Airway epithelial cell (primary cell): ENCODE data around the gene JOSD1. TPM values are rescaled to one million over a fixed set of nuclear protein-coding genes. Genes with fewer than 3 reads are reported as not detected.

Source experiments
- total RNA-seq: library from RNA; depleted of rRNA; stranded (reverse); fragments of >200 nt; gene quantifications from 2 replicates; pipeline ENCODE4 v1.2.3, GENCODE V29; 2015

Gene JOSD1
- total RNA-seq, result 39.9 and 62.0 TPM in 2 replicates

GRCh38 chr22:38700789-38701628 lies at the start of gene JOSD1:
TSS of gene JOSD1 (minus strand) at chr22:38700943. CDS start at chr22:38699987, 956 bp downstream.

GRCh38 chr22:38705235-38706100 lies 4.7 kb upstream of the JOSD1 start, which contains the start of gene GTPBP1:
TSS of gene GTPBP1 (plus strand) at chr22:38705944. CDS start at chr22:38705956, 12 bp downstream.

GRCh38 chr22:38681582-38682335 lies 19.0 kb downstream of the JOSD1 start, which contains the start of gene TOMM22:
TSS of gene TOMM22 (plus strand) at chr22:38681957. CDS start at chr22:38681979, 22 bp downstream.

GRCh38 chr22:38656256-38657044 lies 44.3 kb downstream of the JOSD1 start, which contains the start of the genes CBY1 and FAM227A:
TSS of gene CBY1 (plus strand) at chr22:38656638. CDS start at chr22:38668055, 11,417 bp downstream.
TSS of gene FAM227A (minus strand) at chr22:38656392. CDS start at chr22:38650168, 6,224 bp downstream.

Other genes with a start within 250 kb of the JOSD1 start
- not detected in 2 replicates for gene KCNJ4, start 245.7 kb downstream of the JOSD1 start, total RNA-seq
- 5.8 and 16.4 TPM in 2 replicates for gene KDELR3, start 232.8 kb downstream of the JOSD1 start, total RNA-seq
- 122 and 230 TPM in 2 replicates for gene DDX17, start 194.6 kb downstream of the JOSD1 start, total RNA-seq
- gene DMC1, start 130.8 kb downstream of the JOSD1 start, total RNA-seq, result 1.6 and 24.8 TPM in 2 replicates
- 0.98 and 2.6 TPM in 2 replicates for gene FAM227A, start 44.6 kb downstream of the JOSD1 start, total RNA-seq
- gene CBY1, start 44.3 kb downstream of the JOSD1 start, total RNA-seq, result 24.1 and 30.4 TPM in 2 replicates
- gene TOMM22, start 19.0 kb downstream of the JOSD1 start, total RNA-seq, result 72.0 and 78.9 TPM in 2 replicates
- gene GTPBP1, start 5.0 kb upstream of the JOSD1 start, total RNA-seq, result 19.3 and 29.7 TPM in 2 replicates
- gene SUN2, start 55.1 kb upstream of the JOSD1 start, total RNA-seq, result 81.4 and 85.8 TPM in 2 replicates
- 20.5 and 23.1 TPM in 2 replicates for gene DNAL4, start 93.2 kb upstream of the JOSD1 start, total RNA-seq
- gene NPTXR, start 143.1 kb upstream of the JOSD1 start, total RNA-seq, result 0.19 and 0.21 TPM in 2 replicates
- 12.4 and 19.2 TPM in 2 replicates for gene CBX6, start 171.3 kb upstream of the JOSD1 start, total RNA-seq